ENCODE data around the gene HLA-DQB2. TPM values are rescaled to one million over a fixed set of nuclear protein-coding genes. Genes with fewer than 3 reads are reported as not detected.

The HLA-DQB2 gene
- total RNA-seq, 2 experiments from 2014 or later = 0.61 to 0.69 TPM

DNA sequence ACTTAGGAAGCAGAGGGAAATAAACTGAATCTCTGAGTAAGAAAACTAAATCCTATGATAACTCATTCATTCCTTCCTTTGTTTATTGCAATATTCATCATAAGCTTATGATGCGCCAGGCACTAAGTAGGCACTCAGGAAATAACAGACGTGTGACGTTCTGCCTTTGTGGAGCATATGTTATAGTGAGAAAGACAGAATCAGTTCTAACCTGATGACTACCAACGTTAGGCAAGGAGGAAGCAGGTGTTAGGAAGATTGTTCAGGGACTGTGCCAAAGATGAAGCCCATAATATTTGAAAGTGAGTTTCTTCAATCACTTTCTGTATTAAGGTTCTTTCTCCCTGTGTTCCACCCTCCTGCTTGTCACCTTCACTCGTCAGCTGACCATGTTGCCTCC lies 18.6 kb downstream of the HLA-DQB2 start:
- Mint-ChIP-seq H3K36me3 (ENCODE audit: low read depth) (no peaks in the 10 kb centered on the region), H3K4me3 (no peak overlapping the region), H3K9me3 (ENCODE audit: low read depth) (no peaks in the 10 kb centered on the region), H3K27ac (no peak overlapping the region), H3K4me1 (no peaks in the 10 kb centered on the region), H3K27me3 (peaks cover 20% of the 10 kb centered on the region)
- no peak for ATAC-seq
- intact Hi-C loops (cut with DNase I, micrococcal nuclease) = loop anchor here in 1 of 2 experiments (1.0 kb wide), 1 partner anchor 10 kb away; no protein-coding TSS in a partner anchor
- ChIA-PET POLR2A (no interaction called here), CTCF (interaction anchor here (0.8 to 1.6 kb wide), 2 partner anchors 42 to 44 kb away, joined by 3 read pairs; no protein-coding TSS in a partner anchor)
- no peak for DNase-seq

DNA sequence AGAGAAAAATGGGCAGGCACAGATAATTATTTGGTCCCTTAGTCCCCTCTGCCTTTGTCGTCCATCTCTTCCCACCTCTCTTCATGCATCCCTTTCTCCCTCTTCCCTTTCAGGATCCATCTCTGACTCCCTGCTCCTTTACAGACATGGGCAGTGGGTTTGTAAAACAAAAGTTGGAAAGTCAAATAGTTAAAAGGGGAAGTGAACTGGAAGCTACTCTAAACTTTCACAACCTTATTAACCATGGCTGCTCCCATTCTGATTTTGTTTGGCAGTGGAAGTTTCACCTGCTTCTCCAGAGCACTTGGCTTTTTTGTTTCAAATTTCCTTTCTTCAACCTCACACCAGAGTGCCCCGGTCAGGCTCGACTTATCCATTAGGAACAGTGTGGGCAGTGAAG lies 21.0 kb downstream of the HLA-DQB2 start:
- H3K9me3 Mint-ChIP-seq (ENCODE audit: low read depth) = no peaks in the 10 kb centered on the region
- ATAC-seq = no peak
- H3K27me3 Mint-ChIP-seq = peaks cover 24% of the 10 kb centered on the region
- H3K4me3 Mint-ChIP-seq = no peak overlapping the region
- intact Hi-C loops (cut with DNase I, micrococcal nuclease) = no loop called here
- CTCF ChIA-PET = interaction anchor here (0.6 to 0.8 kb wide), 2 partner anchors 23 to 183 kb away, joined by 3 to 4 read pairs; no protein-coding TSS in a partner anchor
- POLR2A ChIA-PET = no interaction called here
- no peak overlapping the region for H3K27ac Mint-ChIP-seq
- H3K4me1 Mint-ChIP-seq = no peaks in the 10 kb centered on the region
- no peak for DNase-seq
- H3K36me3 Mint-ChIP-seq (ENCODE audit: low read depth) = no peaks in the 10 kb centered on the region

DNA sequence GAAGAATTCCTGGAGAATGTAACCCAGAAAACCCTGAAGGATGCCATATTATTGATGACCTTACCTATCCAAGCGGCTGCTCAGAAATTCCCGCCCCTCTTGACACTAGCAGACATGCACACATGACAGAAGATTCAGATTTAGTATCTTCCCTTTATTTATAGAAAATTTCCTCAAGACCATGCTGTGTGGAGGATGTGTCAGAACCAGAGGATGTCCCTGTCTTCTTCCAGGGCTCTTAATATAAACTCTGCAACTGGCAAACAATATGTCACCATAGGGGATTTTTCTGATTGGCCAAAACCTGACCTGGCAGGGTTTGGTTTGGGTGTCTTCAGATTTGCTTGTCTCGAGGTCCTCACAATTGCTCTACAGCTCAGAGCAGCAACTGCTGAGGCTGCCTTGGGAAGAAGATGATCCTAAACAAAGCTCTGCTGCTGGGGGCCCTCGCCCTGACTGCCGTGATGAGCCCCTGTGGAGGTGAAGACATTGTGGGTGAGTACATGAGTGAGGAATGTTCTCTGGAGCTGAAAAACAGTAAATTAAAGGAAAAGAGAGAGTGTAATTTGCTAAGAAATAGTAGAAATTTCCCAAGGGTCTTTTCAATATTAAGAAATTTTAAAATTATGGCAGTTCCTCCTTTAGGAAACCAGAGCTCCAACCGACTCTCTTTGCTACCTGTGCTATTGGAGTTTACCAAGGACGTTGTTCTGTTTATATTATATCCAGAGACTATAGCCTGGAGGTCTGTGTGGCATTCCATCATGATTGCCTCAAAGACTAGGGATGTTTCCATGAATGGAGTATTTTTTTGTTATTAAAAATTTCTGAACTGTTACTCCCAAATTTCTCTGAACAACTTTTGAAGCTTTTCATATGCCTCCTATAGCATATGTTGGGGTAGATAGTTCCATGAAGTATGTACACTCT lies 22.0 kb downstream of the HLA-DQB2 start, which contains the start of gene HLA-DQA2:
TSS of gene HLA-DQA2 (plus strand) at position 361 of the 930 bp plus-strand sequence. CDS start at position 414, 53 bp downstream.
- Mint-ChIP-seq H3K36me3 (ENCODE audit: low read depth) (no peaks in the 10 kb centered on the region), H3K27ac (no peak within 1 kb of the TSS), H3K4me1 (no peaks in the 10 kb centered on the region), H3K9me3 (ENCODE audit: low read depth) (no peaks in the 10 kb centered on the region), H3K4me3 (no peak within 1 kb of the TSS), H3K27me3 (peaks cover 21% of the 10 kb centered on the region)
- ChIA-PET CTCF (no interaction called here), POLR2A (no interaction called here)
- intact Hi-C loops (cut with DNase I, micrococcal nuclease) = no loop called here
- no peak for ATAC-seq
- no peak for DNase-seq

DNA sequence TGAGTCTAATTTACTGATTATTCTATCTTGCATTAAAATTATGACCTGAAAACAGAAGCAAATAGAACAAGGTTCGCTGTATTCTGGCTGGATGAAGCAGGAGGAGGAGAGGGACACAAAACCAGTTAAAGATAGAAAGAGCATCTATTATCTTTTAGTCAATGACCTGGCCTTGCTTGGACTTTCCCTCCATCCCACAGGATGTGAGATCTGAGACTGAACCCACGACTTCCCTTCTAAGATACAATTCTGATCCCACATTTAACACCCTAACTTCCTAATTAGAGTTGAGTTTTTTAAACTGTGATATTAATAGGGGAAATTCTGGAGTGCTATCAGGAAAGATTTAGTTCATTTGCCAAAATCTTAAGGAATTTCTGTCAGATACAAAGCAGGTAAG lies 25.2 kb downstream of the HLA-DQB2 start:
- DNase-seq = no peak
- intact Hi-C loops (cut with DNase I, micrococcal nuclease) = no loop called here
- Mint-ChIP-seq H3K9me3 (ENCODE audit: low read depth) (no peaks in the 10 kb centered on the region), H3K4me3 (no peak overlapping the region), H3K27ac (no peak overlapping the region), H3K27me3 (peaks cover 24% of the 10 kb centered on the region), H3K36me3 (ENCODE audit: low read depth) (no peaks in the 10 kb centered on the region), H3K4me1 (no peaks in the 10 kb centered on the region)
- ChIA-PET POLR2A (no interaction called here), CTCF (no interaction called here)
- ATAC-seq = no peak

DNA sequence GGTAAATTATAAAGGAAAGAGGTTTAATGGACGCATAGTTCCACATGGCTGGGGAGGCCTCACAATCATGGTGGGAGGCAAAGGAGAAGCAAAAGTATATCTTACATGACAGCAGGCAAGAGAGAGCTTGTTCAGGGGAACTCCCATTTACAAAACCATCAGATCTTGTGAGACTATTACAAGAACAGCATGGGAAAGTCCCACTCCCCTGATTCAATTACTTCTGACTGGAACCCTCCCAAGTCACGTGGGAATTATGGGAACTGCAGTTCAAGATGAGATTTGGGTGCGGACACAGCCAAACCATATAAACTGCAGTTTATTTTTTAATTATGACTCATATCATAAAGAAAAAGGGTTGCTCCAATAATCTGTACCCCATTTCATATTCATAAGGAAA lies 44.5 kb downstream of the HLA-DQB2 start:
- intact Hi-C loops (cut with DNase I, micrococcal nuclease) = no loop called here
- H3K27me3 Mint-ChIP-seq = peaks cover 24% of the 10 kb centered on the region
- H3K27ac Mint-ChIP-seq = no peak overlapping the region
- H3K4me1 Mint-ChIP-seq = no peaks in the 10 kb centered on the region
- DNase-seq = no peak
- H3K4me3 Mint-ChIP-seq = no peak overlapping the region
- no peaks in the 10 kb centered on the region for H3K9me3 Mint-ChIP-seq (ENCODE audit: low read depth)
- H3K36me3 Mint-ChIP-seq (ENCODE audit: low read depth) = no peaks in the 10 kb centered on the region
- ChIA-PET CTCF (interaction anchor here (0.7 kb wide), 1 partner anchor 292 kb away, joined by 3 read pairs; no protein-coding TSS in a partner anchor), POLR2A (no interaction called here)
- ATAC-seq = no peak

DNA sequence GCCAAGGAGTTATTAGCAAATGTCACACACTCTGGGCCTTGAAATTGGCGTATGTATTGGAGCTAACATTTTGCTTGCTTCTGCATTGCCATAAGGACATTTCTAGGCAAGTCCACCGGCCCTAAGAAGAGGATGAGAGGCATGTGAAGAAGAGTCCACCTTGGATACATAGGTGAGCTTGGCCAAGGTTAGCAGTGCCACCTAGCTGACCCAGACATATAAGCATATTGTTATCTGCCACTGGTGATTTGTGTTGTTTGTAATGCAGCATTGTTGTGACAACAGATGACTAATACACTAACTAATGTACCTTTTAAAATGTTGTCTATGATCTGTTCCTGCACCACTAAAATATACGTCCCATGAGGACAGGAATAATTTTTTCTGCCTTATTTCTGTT lies 46.9 kb downstream of the HLA-DQB2 start:
- Mint-ChIP-seq H3K4me1 (no peaks in the 10 kb centered on the region), H3K27me3 (peaks cover 17% of the 10 kb centered on the region), H3K4me3 (no peak overlapping the region), H3K27ac (no peak overlapping the region), H3K9me3 (ENCODE audit: low read depth) (no peaks in the 10 kb centered on the region), H3K36me3 (ENCODE audit: low read depth) (no peaks in the 10 kb centered on the region)
- DNase-seq = no peak
- no peak for ATAC-seq
- POLR2A ChIA-PET = no interaction called here
- intact Hi-C loops (cut with DNase I, micrococcal nuclease) = no loop called here
- CTCF ChIA-PET = interaction anchor here (0.8 kb wide), 1 partner anchor 302 kb away, joined by 3 read pairs; no protein-coding TSS in a partner anchor

DNA sequence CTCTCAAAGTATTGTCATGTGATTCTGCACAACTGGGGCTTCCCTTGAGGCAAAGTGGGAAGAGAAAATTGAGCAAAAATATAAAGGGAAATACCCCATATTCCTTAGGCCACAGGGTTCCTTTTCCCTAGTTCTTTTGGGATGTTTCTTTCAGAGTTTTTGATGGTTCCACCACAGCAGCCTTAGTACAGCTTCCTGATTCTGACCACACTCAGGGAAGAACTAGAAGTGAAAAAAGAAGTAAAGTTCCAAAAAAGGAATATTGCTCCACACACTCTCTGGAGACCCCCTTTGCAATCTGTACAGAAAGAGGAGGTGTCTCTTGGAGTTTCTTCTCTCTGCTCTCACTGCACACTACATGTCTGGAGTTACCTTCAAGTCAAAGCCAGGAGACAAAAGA lies 50.1 kb downstream of the HLA-DQB2 start:
- ChIA-PET CTCF (interaction anchor here (1.2 to 2.0 kb wide), 2 partner anchors 14 to 73 kb away, joined by 3 to 5 read pairs; no protein-coding TSS in a partner anchor), POLR2A (no interaction called here)
- H3K27me3 Mint-ChIP-seq = no peaks in the 10 kb centered on the region
- no peaks in the 10 kb centered on the region for H3K4me1 Mint-ChIP-seq
- no peaks in the 10 kb centered on the region for H3K36me3 Mint-ChIP-seq (ENCODE audit: low read depth)
- H3K27ac Mint-ChIP-seq = no peak overlapping the region
- intact Hi-C loops (cut with DNase I, micrococcal nuclease) = no loop called here
- no peak for DNase-seq
- H3K9me3 Mint-ChIP-seq (ENCODE audit: low read depth) = no peaks in the 10 kb centered on the region
- no peak overlapping the region for H3K4me3 Mint-ChIP-seq
- ATAC-seq = no peak

DNA sequence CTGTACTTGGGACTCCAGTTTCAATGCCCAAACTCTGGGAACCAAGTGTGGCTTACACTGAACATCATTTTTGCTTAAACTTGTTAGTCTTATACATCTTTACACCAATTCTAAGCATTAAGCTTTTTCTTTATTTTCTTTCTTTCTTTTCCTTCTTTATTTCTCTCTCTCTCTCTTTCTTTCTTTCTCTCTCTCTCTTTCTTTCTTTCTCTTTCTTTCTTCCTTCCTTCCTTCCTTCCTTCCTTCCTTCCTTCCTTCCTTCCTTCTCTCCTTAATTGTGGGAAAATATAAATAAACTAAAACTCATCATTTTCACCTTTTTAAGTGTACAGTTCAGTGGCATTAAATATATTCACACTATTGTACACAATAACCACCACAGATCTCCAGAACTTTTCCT lies 53.7 kb downstream of the HLA-DQB2 start:
- ChIA-PET POLR2A (no interaction called here), CTCF (no interaction called here)
- Mint-ChIP-seq H3K27me3 (peaks cover 3% of the 10 kb centered on the region), H3K27ac (no peak overlapping the region), H3K36me3 (ENCODE audit: low read depth) (no peaks in the 10 kb centered on the region), H3K4me3 (no peak overlapping the region), H3K4me1 (no peaks in the 10 kb centered on the region), H3K9me3 (ENCODE audit: low read depth) (no peaks in the 10 kb centered on the region)
- no peak for ATAC-seq
- intact Hi-C loops (cut with DNase I, micrococcal nuclease) = no loop called here
- no peak for DNase-seq

Small RNA genes within 50 kb of the gene (microRNA-seq; reads per million reads assigned to microRNA genes)
- gene MIR3135B (ENCODE audit: borderline replicate concordance) = not detected

Other genes starting within 250 kb of the HLA-DQB2 start
- gene HLA-DRB5, start 233.2 kb downstream of the HLA-DQB2 start, total RNA-seq = 1 to 10 TPM; 4.1 to 4.7 TPM
- 10 to 100 TPM; 12.7 to 16.6 TPM for gene HLA-DRB1, start 173.7 kb downstream of the HLA-DQB2 start, total RNA-seq
- gene HLA-DQA1, start 126.1 kb downstream of the HLA-DQB2 start, total RNA-seq = under 1 TPM; 0.32 to 0.61 TPM
- gene HLA-DQB1, start 96.9 kb downstream of the HLA-DQB2 start, total RNA-seq = 1 to 10 TPM; 2.3 to 3.1 TPM
- under 1 TPM in 1 of 2 experiments, not detected in 1; 0.11 TPM for gene HLA-DQA2, start 22.1 kb downstream of the HLA-DQB2 start, total RNA-seq
- gene HLA-DOB, start 53.5 kb upstream of the HLA-DQB2 start, total RNA-seq = 1 to 10 TPM; 1.5 to 1.6 TPM
- 100 to 1,000 TPM in 1 of 2 experiments, 10 to 100 TPM in 1; 96.4 to 150 TPM for gene TAP2, start 75.2 kb upstream of the HLA-DQB2 start, total RNA-seq
- gene PSMB8, start 80.5 kb upstream of the HLA-DQB2 start, total RNA-seq = 100 to 1,000 TPM; 238 to 338 TPM
- 100 to 1,000 TPM; 191 to 255 TPM for gene TAP1, start 90.2 kb upstream of the HLA-DQB2 start, total RNA-seq
- gene PSMB9, start 90.7 kb upstream of the HLA-DQB2 start, total RNA-seq = 100 to 1,000 TPM; 210 to 282 TPM
- gene HLA-DMB, start 177.5 kb upstream of the HLA-DQB2 start, total RNA-seq = 1 to 10 TPM; 1.9 to 2.3 TPM
- 10 to 100 TPM; 11.8 TPM for gene HLA-DMA, start 189.6 kb upstream of the HLA-DQB2 start, total RNA-seq
- gene BRD2, start 205.1 kb upstream of the HLA-DQB2 start, total RNA-seq = 100 to 1,000 TPM; 230 to 338 TPM
- gene HLA-DOA, start 246.1 kb upstream of the HLA-DQB2 start, total RNA-seq = 1 to 10 TPM; 1.7 to 3.3 TPM

Measured in activated CD4-positive, alpha-beta T cell treated with anti-CD3 and anti-CD28 coated beads for 36 hours (primary cell).